NT2/D1 (cell line): Measurements from ENCODE around the gene PTPN1.

Source experiments
- SUZ12 ChIP-seq: IDR thresholded peaks from 2 replicates; pipeline ENCODE4 v1.6.1; 2011; ENCODE audit not compliant: insufficient read length, insufficient read depth; ENCODE audit errors: extremely low read depth
- YY1 ChIP-seq: IDR thresholded peaks from 2 replicates; pipeline ENCODE4 v1.6.1; 2011; ENCODE audit not compliant: insufficient read length, insufficient read depth
- ZNF274 ChIP-seq: IDR thresholded peaks from 2 replicates; pipeline ENCODE4 v1.6.1; 2011; ENCODE audit warnings: mild to moderate bottlenecking, low read depth, low read length

DNA sequence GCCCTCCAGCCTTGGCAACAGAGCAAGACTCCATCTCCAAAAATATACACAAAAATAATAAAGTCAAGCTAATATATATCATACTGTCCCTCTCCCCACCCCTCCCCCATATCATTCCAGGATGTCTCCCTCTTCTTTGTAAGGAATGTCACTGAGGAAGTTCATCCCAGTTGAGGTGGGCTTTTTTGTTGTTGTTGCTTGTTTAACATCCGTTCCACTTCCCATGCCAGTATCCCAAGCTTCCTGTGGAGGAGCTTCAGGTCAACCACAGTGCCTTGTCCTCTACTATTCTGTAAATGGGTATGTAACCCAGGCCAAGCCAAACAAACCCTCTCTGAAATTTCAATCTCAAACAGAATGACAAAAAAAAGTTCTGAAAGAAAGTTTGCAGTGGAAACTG is 19.0 kb upstream of the PTPN1 start:
- TF ChIP-seq YY1 (no peak), ZNF274 (no peak), SUZ12 (no peak)
